Measurements from ENCODE around the gene TMEM182.

GRCh38 chr2:102778260-102778659 is 16.4 kb downstream of the TMEM182 start:
- TF ChIP-seq POLR2AphosphoS5 (IDR thresholded peaks at IDR 0.05) = no peak
- no peak for TF ChIP-seq CTCF (IDR thresholded peaks at IDR 0.05)
- no peak for TF ChIP-seq POLR2A (IDR thresholded peaks at IDR 0.05)
- TF ChIP-seq EP300 (IDR thresholded peaks at IDR 0.05) = no peak

All from suprapubic skin (tissue), 4 donors.